Astrocyte of the cerebellum (primary cell): Measurements from ENCODE around the gene ITSN1.

Experiments used
- DNase-seq: peaks from one replicate; pipeline ENCODE4 v3.0.0-alpha.2; 2011; ENCODE audit warnings: low read depth
- H3K4me3 ChIP-seq: 2 replicates; pipeline ENCODE4 v1.5.1; 2011; ENCODE audit warnings: mild to moderate bottlenecking, low read depth, low read length, moderate library complexity
- in situ Hi-C: cut with HindIII; loops from 2 replicates; pipeline ENCODE4 v1.10.0; 2017; ENCODE audit warnings: low sequenced_read_pairs
- TF ChIP-seq, protein P1 (sequence below): IDR thresholded peaks from 2 replicates; pipeline ENCODE4 v1.5.1; 2012; ENCODE audit warnings: low read length, low read depth, moderate library complexity, mild to moderate bottlenecking; ENCODE audit errors: missing control alignments

Gene ITSN1

DNA sequence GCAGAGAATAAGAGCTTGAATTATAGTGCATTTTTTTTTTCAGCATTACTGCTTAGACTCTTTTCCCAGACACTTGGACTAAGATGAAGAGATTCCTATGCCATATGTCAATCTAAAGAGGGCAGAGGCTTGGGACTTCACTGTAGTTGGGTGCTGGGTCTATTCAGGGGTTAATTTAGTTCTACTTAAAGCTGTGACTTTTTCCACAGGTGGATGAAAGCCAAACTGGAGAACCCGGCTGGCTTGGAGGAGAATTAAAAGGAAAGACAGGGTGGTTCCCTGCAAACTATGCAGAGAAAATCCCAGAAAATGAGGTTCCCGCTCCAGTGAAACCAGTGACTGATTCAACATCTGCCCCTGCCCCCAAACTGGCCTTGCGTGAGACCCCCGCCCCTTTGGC lies 168.5 kb downstream of the ITSN1 start:
- in situ Hi-C loops: no loop called here
- H3K4me3 ChIP-seq: no peak overlapping the region
- no peak for DNase-seq
- TF ChIP-seq, protein P1, sequence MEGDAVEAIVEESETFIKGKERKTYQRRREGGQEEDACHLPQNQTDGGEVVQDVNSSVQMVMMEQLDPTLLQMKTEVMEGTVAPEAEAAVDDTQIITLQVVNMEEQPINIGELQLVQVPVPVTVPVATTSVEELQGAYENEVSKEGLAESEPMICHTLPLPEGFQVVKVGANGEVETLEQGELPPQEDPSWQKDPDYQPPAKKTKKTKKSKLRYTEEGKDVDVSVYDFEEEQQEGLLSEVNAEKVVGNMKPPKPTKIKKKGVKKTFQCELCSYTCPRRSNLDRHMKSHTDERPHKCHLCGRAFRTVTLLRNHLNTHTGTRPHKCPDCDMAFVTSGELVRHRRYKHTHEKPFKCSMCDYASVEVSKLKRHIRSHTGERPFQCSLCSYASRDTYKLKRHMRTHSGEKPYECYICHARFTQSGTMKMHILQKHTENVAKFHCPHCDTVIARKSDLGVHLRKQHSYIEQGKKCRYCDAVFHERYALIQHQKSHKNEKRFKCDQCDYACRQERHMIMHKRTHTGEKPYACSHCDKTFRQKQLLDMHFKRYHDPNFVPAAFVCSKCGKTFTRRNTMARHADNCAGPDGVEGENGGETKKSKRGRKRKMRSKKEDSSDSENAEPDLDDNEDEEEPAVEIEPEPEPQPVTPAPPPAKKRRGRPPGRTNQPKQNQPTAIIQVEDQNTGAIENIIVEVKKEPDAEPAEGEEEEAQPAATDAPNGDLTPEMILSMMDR: no peak

DNA sequence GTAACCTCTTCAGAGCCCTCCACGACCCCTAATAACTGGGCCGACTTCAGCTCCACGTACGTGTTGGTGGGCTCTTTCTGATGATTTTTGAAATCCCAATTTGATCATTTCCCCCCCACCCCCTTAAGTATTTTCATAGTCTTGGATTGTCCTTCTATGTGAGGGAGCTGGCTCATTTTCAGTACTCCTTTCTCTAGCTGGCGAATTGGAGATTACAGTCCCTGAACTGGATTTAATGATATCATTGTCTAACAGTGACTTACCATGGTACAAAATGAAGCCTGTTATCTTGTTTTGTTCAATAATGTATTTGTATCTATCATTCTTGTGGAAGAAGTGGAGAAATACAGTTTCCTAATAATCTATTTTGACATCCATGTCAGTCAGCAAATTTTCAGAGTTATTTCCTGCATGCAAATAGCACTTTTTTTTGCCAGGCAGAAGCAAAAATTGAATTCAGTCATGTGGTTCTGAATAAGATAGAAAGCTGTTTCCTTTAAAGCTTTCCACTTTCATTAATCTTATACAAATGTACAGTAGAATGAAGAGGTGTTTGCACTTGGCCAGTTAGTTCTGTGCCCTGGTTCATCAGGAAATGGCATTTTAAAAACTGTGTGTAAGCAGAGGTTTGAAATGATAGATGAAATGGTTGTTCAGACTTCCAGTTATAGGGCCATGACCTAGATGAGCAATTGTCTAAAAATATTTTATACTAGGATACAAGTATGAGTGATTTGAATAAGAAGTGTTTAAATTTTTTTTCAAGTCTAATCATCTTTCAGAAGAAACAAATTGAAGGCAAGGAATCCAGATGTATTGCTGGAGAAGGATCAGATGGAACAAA lies 169.1 kb downstream of the ITSN1 start:
- no peak for DNase-seq
- in situ Hi-C loops: no loop called here
- TF ChIP-seq, protein P1: no peak
- no peak overlapping the region for H3K4me3 ChIP-seq

DNA sequence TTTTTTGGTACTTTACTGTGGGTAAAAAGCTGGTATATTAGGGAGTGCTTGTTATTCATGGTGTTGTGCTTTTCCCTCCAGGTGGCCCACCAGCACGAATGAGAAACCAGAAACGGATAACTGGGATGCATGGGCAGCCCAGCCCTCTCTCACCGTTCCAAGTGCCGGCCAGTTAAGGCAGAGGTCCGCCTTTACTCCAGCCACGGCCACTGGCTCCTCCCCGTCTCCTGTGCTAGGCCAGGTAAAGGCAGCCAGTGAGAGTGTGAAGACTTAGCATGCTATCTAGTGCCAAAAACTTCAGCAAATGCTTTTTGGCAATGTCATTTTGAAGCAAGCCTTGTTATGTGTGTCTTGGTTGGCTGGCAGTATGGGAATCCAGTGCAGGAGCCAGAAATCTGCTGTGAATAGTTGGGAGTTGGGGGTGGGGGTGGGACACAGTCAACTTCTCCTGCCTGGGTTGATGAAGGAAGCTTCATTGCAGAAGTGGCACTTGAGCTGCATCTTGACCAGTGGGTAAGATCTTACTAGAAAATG lies 171.6 kb downstream of the ITSN1 start:
- in situ Hi-C loops: no loop called here
- H3K4me3 ChIP-seq: no peak overlapping the region
- TF ChIP-seq, protein P1: no peak
- DNase-seq: no peak

DNA sequence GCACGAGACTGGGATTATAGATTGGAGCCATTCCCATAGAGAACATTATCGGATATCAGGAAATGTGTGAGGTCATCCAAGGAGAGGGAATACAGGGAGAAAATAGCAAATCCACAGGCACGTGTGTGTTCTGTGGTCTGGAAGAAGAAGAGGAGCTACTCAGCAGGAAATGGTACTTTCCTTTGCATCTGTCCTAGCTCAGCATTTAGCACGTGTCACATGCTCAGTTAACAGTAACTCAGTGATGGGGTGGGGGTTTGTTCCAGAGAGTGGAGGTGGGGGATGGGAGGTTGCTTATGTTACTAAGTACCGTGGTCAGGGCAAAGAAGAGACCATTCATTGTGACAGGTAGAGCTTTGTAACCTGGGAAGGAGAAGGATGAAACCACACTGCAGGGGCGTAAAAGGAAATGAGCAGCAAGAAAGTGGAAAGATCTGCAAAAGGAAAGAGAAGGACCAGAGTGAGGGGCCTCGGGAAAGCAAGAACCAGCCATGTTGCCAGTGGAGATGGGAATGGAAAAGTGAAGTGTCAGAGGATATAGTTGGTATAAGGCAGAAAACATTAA lies 172.9 kb downstream of the ITSN1 start:
- H3K4me3 ChIP-seq: no peak overlapping the region
- DNase-seq: no peak
- in situ Hi-C loops: no loop called here
- TF ChIP-seq, protein P1: no peak

DNA sequence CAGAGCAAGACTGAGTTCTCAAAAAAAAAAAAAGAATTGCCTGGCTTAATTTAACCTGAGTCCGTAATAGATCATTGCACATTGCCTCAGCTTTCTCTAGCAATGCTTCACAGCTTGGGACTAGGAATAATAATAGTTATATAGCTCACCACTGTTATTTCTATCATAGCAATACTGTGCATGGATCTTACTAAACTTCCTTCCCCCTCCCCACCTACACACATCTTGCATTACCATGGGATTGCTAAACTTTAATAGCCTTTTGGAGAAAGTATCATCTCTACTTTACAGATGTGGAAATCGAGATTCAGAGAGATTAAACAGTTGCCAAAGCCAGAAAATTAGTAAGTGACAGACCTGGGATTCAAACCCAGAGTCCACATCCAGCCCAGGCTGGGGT lies 173.9 kb downstream of the ITSN1 start:
- H3K4me3 ChIP-seq: no peak overlapping the region
- TF ChIP-seq, protein P1: no peak
- in situ Hi-C loops: no loop called here
- no peak for DNase-seq

DNA sequence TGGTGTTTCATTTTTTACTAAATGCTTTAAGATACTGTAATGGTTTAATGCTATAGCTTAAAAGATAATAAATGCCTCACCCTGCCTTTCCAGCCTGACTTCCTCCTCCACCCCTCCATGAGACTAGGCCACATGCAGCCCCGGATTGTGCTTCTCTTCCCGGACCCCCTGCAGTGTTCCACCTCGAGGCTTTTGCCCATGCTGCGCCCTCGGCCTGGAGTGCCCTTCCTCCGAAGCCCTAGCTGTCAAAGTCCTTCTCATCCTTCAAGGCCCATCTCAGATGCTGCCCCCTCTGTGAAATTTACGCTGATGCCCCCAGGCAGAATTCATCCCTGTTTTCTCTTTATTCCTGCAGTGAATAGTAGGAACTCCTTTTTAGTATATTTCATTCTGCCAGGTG lies 174.8 kb downstream of the ITSN1 start:
- DNase-seq: no peak
- TF ChIP-seq, protein P1: no peak
- in situ Hi-C loops: no loop called here
- no peak overlapping the region for H3K4me3 ChIP-seq
